ENCODE results near the gene LRRC59. TPM values are rescaled to one million over a fixed set of nuclear protein-coding genes. Genes with fewer than 3 reads are reported as not detected.
A peak's percentile ranks its signal among the peaks of the same experiment; 100 is the strongest.

The LRRC59 gene
- total and polyA plus RNA-seq, 2 of the 13 experiments (the other 11 are each of a cell fraction or from before 2014, with no cell fraction given), result 87.3 to 222 TPM

GRCh38 chr17:50426814-50427787, 29.8 kb upstream of the LRRC59 start (continued):
- TF ChIP-seq ZNF281 (CRISPR knock-in tag; IDR thresholded peaks at IDR 0.05; ENCODE audit: borderline replicate concordance) (no peak), ZNF292 (CRISPR knock-in tag; IDR thresholded peaks at IDR 0.05; ENCODE audit: borderline replicate concordance, low read depth) (peak; percentile 32; the same call in 1 of the 2 replicates), SOX5 (CRISPR knock-in tag; IDR thresholded peaks at IDR 0.05; ENCODE audit: borderline replicate concordance) (no peak), ZXDC (CRISPR knock-in tag; IDR thresholded peaks at IDR 0.05) (peak; percentile 67; the same call in 1 of the 2 replicates), TERF1 (CRISPR knock-in tag; IDR thresholded peaks at IDR 0.05) (no peak), YY1 (IDR thresholded peaks at IDR 0.05; ENCODE audit: insufficient read depth, insufficient replicate concordance, low read depth, low read length) (peak; percentile 20), KAT8 (CRISPR knock-in tag; IDR thresholded peaks at IDR 0.05) (peak; percentile 82), ZBTB43 (CRISPR knock-in tag; conservative IDR thresholded peaks at IDR 0.05) (peak; percentile 53; the same call in 1 of the 2 replicates), ZNF362 (CRISPR knock-in tag; IDR thresholded peaks at IDR 0.05; ENCODE audit: borderline replicate concordance) (no peak), ZNF530 (CRISPR knock-in tag; IDR thresholded peaks at IDR 0.05; ENCODE audit: low read depth) (no peak), ZSCAN31 (CRISPR knock-in tag; IDR thresholded peaks at IDR 0.05; ENCODE audit: low read depth) (peak; percentile 42), HMGXB4 (CRISPR knock-in tag; IDR thresholded peaks at IDR 0.05; ENCODE audit: borderline replicate concordance in 1 of 2, low read depth in 1 of 2) (peak; percentile 83 to 96), ZFP1 (CRISPR knock-in tag; IDR thresholded peaks at IDR 0.05) (no peak), ARNT2 (CRISPR knock-in tag; IDR thresholded peaks at IDR 0.05; ENCODE audit: low read depth) (0 out of 2 replicates have a peak, but pooled peaks have one; percentile 25), HIVEP1 (CRISPR knock-in tag; IDR thresholded peaks at IDR 0.05) (no peak)

Measured in HepG2 (cell line).